Stimulated activated CD4-positive, alpha-beta T cell treated with anti-CD3 and anti-CD28 coated beads, Interleukin-4, amount 100 ng/mL, for 4 hours (primary cell): ENCODE results near the gene AHI1.
"Not testable (repeated sequence)": the region's sequence is repeated elsewhere in the genome, so short reads cannot be mapped to it uniquely, and the experiment has no call there.

ENCODE experiments used
- DNase-seq, 2 experiments: peaks; one replicate each; pipeline ENCODE4 v3.0.0-alpha.2; 2020

AHI1 gene

DNA sequence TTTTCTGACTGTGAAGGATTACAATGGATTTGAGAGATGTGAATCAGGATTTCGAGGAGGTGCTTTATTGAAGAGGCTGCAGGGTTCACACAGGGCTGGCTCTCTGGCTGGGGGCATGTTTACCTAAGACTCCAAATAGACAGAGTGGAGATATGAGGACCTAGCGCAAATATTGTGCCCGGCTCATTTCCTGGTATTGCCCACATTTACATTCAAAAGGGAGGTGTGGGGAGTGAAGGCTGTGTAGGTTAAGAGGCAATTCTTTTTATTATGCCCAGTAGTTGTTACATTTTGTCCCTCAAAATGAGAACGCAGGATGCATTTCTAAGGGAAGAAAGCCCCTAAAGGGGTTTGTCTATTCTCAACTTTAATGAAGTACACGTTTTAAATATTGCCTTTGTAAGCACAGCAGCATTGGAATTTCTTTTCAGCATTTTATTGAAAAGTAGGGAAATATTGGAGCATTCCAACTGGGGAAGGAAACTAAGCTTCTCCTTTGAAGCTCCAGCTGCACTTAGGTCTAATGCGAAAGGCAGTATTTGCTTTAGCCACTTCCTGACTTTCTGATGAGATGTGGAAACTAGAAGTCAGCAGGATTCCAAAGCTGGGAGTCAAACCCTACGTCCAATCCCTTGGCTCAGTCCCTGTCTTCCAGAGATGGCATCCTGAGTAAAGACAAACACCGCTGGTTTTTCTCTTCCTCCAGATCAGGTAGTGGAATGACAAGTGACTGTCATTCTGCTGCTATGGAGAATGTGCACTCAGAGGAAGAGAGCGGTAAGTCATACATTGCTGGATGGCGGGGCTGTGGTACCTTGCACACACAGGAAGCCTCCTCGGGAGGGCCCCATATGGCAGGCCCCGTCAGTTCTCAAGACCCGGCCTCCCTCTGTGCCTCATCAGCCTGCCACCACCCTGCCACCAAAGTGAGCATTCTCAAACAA, 245.8 kb downstream of the AHI1 start:
- DNase-seq: no peak

DNA sequence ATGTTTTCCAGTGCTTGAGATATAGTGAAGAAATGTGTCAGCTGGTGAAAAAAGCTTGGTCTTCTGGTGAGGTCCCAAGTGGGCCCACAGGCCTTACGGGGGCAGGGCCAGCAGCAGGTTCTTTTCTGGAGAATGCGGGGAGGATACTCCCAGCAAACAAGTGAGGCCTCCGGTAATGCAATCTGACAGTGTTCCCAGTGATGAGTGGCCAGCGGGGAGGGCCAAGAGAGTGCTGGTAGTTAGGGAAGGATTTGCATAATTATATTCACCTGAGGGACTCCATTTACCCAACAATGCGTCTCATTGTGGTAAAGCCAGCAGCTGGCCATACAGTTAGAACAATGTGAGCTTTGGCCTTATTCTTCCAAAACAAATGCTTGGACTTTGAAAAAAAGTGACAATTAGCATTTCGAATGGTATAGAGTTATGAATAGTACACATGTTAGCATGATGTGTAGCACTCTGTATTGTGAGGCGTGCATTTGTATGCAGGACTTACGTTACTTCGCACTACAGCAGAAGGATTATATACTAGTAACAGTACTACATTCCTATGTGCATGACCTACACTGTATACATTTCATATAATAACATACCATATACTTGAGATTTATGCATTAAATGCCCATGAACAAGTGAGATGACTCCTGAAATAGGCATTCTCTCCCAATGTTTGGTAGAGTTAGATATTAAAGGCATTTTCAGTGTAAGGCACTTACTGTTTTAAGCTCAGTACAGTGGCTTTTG, 246.6 kb downstream of the AHI1 start:
- no peak for DNase-seq

DNA sequence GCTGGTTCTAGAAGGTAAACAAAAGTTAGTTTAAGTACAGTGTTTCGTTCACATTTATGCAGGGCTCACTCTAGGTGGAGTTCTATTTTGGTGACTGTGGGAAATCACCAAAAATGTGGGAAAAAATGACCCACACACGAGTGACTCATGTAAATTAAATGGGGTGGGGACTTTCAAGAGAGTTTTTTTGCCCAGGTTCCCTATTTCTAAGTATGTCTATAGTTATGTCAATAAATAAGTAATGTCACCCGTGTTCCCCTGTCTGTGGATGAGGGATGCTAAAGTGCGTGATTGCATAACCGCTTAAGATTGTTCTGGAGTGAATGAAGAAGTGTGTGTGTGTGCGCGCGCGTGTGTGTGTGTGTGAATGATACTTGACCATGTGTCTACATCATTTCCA, 247.3 kb downstream of the AHI1 start:
- no peak for DNase-seq

DNA sequence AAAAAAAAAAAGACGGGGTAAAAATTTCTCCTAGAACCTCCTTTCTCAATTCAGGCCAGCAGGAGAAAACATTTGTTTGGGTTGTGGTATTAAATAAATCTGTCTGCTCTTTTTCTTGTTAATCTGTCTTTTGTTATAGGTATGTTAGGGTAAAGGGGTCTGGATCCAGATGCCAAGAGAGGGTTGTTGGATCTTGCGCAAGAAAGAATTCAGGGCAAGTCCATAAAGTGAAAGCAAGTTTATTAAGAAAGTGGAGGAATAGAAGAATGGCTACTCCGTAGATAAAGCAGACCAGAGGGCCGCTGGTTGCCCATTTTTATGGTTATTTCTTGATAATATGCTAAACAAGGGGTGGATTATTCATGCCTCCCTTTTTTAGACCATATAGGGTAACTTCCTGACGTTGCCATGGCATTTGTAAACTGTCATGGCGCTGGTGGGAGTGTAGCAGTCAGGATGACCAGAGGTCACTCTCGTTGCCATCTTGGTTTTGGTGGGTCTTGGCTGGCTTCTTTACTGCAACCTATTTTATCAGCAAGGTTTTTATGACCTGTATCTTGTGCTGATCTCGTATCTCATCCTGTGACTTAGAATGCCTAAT, 251.0 kb downstream of the AHI1 start:
- DNase-seq: not testable (repeated sequence)

DNA sequence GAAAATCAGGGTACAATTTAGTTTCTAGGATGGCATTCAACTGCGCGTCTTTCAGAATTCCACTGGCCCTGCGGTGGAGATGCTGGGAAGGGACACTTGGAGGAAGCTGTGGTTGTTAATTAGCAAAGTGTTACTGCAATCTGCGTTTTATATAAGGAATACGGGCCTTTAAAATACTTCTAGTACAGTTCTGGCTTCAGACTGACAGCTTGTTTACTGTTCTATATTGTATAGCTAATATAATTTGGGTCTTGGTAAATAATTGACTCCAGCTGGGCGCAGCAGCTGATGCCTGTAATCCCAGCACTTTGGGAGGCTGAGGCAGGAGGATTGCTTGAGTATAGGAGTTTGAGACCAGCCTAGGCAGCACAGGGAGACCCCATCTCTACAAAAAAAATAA, 252.7 kb downstream of the AHI1 start:
- DNase-seq: no peak

DNA sequence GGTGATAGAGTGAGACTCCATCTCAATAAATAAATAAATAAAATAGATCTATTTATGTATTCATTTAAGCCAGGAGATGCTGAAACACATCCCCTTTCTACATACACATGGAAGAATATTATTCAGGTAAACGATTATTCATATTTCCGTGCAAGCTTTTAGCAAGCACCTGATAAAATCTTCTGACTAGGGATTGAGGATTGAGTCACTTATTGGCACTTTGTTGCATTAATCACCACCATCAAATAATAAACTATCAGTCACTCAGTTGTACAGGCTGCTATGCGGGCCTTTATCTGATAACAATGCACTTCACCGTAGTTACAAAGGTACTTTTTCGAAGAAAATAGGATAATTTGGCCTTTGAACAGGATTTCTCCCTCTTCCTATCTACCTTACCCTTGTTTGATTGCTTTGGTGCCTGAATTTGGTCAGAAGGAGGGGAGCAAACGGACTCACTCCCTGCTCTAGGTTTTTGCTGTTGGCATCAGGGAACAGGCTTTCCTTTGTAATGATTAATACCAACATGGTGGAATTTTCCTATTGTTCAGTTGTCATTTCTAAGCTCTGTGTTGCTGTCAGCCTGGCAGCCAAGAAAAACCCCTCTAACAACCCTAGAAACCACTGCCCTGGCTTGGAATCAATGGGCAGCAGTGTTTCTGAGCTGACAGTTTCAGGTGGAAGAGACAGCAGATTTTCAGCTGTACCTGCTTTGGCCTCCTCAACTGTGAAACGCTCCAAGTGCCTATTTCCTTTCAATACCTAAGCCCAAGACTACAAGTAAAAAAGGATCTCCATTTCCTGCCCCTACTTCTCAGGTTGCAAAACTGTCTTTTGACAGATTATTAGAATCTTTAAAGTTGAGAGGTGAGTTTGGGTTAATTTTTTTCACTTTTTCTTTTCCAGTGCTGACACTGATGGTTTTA, 253.4 kb downstream of the AHI1 start:
- no peak for DNase-seq

DNA sequence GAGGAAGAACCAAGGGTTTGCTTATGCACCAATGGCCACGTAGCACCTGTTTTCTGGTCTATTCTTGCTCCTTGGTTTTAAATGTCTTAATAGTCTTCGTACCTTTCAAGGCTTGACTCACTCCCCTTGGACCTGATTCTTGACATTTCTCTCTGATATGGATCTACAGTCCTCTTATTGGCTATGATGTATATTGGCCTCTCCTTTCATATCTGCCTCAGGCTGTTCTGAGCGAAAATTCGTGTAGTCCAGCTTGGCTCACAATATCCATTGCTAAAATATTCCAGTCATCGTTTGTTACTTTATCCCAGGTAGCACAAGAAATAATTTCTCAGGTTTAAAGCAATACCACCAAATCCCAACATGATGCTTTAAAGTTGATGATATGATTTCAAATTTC, 256.8 kb downstream of the AHI1 start:
- no peak for DNase-seq

DNA sequence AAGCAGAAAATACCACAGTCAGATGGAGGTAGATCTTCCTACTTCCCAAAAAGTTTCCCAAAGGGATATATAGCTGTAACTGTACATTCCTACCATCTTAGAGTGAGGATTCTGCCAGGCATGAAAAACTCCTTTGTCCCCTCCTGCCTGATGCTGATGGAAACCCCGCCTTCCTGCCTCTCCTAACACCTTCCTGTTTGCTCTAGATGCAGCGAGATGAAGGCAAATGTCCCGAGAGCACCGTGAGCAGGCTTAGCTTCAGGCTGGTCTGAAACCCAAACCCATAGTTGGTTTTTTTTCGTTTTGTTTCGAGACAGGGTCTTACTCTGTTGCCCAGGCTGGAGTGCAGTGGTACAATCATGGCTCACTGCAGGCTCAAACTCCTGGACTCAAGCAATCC, 260.8 kb downstream of the AHI1 start:
- DNase-seq: no peak

DNA sequence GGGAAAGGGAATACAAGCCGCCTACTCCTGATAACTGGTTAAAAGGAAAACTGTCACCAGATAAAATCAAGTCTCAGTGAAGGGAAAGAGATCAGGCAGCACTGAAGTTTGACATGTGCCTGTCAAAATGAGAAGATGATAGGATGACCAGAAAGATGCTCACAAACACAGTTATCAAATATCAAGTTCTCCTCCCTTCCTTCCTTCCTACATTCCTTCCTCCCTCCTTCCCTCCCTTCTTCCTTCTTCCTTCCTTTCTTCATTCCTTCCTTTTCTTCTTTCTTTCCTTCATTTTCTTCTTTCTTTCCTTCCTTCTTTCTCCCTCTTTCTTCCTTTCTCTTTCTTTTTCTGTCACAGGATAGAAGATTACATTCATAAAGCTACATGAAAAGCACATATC, 261.2 kb downstream of the AHI1 start:
- no peak for DNase-seq

DNA sequence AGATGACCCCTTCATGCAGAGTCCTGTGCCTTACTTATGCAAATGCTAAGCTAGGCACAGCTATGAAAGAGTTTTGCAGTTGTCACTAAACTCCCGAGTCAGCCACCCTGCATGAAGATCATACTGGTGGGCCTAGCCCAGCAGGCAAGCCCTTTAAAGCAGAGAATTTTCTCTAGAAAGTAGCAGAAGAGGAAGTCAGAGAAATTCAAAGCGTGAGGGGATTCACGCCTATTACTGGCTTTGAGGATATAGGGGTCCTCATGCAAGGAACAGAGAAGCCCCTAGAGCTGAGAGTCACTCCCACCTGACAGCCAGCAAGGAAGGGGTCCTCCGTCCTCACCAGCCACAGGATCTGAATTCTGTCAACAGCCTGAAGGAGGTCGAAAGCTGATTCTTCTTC, 261.8 kb downstream of the AHI1 start:
- DNase-seq: no peak

DNA sequence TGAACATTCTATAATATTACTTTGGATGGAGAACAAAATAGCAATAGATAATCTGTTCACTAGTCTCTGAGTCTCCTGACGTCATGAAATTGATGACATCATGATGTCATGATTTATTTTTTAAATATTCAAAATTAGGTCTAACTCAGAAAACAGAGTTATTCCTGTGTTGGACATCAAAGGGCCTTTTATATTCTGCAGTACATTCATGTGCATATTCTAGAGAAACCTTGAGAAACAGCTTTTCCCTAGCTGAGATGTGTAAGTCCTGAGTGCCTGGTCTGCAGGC, 263.1 kb downstream of the AHI1 start:
- DNase-seq: no peak

DNA sequence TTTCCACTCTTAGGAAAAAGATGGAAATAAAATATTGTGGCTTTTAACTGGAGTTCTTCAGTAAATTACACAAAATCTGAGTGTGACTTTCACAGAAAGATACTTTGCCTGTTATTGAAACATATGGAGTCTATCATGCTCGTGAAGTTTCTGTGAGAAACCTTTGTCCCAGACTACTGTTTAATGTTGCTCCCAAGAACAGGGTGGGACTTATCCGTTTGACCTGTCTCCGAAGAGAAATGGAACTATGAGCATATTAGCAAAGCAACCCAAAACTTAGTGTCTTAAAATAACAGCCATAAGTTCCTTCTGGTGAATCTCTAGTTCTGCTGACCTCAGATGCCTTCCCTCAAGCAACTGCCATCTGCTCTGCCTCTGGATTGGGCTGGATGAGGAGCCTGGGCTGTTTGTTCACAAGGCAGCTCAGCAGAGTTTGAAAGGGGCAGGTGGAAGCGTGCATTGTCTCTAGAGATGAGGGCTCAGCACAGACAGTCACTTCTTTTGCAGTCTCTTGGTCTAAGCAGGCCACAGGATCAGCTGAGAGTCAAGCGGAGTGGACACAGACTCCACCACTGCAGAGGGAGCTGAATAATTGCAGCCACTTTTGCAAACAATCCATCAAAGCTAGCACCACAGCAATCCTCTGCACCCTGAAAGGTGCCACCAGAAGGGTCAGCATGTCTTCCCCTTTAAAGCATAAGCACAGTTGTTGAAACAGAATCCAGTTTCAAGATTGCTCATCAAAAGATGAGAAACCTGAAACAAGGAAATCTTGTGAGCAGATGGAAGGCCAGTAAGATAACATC, 263.7 kb downstream of the AHI1 start:
- DNase-seq: no peak
